ENCODE results near the gene KRT76. TPM values are rescaled to one million over a fixed set of nuclear protein-coding genes. Genes with fewer than 3 reads are reported as not detected.

KRT76 gene
- total and polyA plus RNA-seq, 2 donors from 2014 or later: not detected

- Histone ChIP-seq H3K27ac (ENCODE audit: low read depth in 2 of 2, low read length in 2 of 2) (no peak overlapping the region), H3K9me3 (ENCODE audit: control insufficient read depth in 2 of 3, insufficient read depth in 1 of 3, low read length in 3 of 3) (no peaks in the 10 kb centered on the region), H3K4me3 (ENCODE audit: low read length in 3 of 3) (no peak overlapping the region), H3K4me1 (ENCODE audit: control insufficient read depth in 2 of 3, insufficient read depth in 2 of 3, low read depth in 1 of 3, low read length in 3 of 3) (no peaks in the 10 kb centered on the region), H3K27me3 (ENCODE audit: control insufficient read depth, insufficient read depth, low read length) (no peaks in the 10 kb centered on the region), H3K36me3 (ENCODE audit: control insufficient read depth in 2 of 3, insufficient read depth in 3 of 3, low read length in 3 of 3) (no peaks in the 10 kb centered on the region), H3K9ac (ENCODE audit: low read length in 3 of 3) (no peak overlapping the region)
- FAIRE-seq (no peak), DNase-seq (no peak)
- TF ChIP-seq CTCF (IDR thresholded peaks at IDR 0.05; ENCODE audit: borderline replicate concordance, extremely low read depth, insufficient read depth): no peak
- intact Hi-C loops (cut with DNase I): no loop called here
Measured at GRCh38 chr12:52798003-52798670, 21.0 kb upstream of the KRT76 start.

- H3K4me3 ChIP-seq (ENCODE audit: low read length in 3 of 3): no peak overlapping the region
- DNase-seq: no peak
- no peaks in the 10 kb centered on the region for H3K4me1 ChIP-seq (ENCODE audit: control insufficient read depth in 2 of 3, insufficient read depth in 2 of 3, low read depth in 1 of 3, low read length in 3 of 3)
- H3K27me3 ChIP-seq (ENCODE audit: control insufficient read depth, insufficient read depth, low read length): no peaks in the 10 kb centered on the region
- intact Hi-C loops (cut with DNase I): no loop called here
- H3K36me3 ChIP-seq (ENCODE audit: control insufficient read depth in 2 of 3, insufficient read depth in 3 of 3, low read length in 3 of 3): no peaks in the 10 kb centered on the region
- H3K27ac ChIP-seq (ENCODE audit: low read depth in 2 of 2, low read length in 2 of 2): no peak overlapping the region
- no peaks in the 10 kb centered on the region for H3K9me3 ChIP-seq (ENCODE audit: control insufficient read depth in 2 of 3, insufficient read depth in 1 of 3, low read length in 3 of 3)
- no peak for FAIRE-seq
- no peak for TF ChIP-seq CTCF (IDR thresholded peaks at IDR 0.05; ENCODE audit: borderline replicate concordance, extremely low read depth, insufficient read depth)
- H3K9ac ChIP-seq (ENCODE audit: low read length in 3 of 3): no peak overlapping the region
Measured at GRCh38 chr12:52797529-52797894, 20.4 kb upstream of the KRT76 start.

GRCh38 chr12:52796839-52797528, 19.8 kb upstream of the KRT76 start:
- no peak for TF ChIP-seq CTCF (IDR thresholded peaks at IDR 0.05; ENCODE audit: borderline replicate concordance, extremely low read depth, insufficient read depth)
- Histone ChIP-seq H3K27me3 (ENCODE audit: control insufficient read depth, insufficient read depth, low read length) (no peaks in the 10 kb centered on the region), H3K4me1 (ENCODE audit: control insufficient read depth in 2 of 3, insufficient read depth in 2 of 3, low read depth in 1 of 3, low read length in 3 of 3) (no peaks in the 10 kb centered on the region), H3K4me3 (ENCODE audit: low read length in 3 of 3) (no peak overlapping the region), H3K9ac (ENCODE audit: low read length in 3 of 3) (no peak overlapping the region), H3K27ac (ENCODE audit: low read depth in 2 of 2, low read length in 2 of 2) (no peak overlapping the region), H3K36me3 (ENCODE audit: control insufficient read depth in 2 of 3, insufficient read depth in 3 of 3, low read length in 3 of 3) (no peaks in the 10 kb centered on the region), H3K9me3 (ENCODE audit: control insufficient read depth in 2 of 3, insufficient read depth in 1 of 3, low read length in 3 of 3) (no peaks in the 10 kb centered on the region)
- intact Hi-C loops (cut with DNase I): no loop called here
- DNase-seq (no peak), FAIRE-seq (no peak)

Measured in kidney (tissue), 14 donors.